K562 (cell line): Measurements from ENCODE around the gene C16orf74. TPM values are rescaled to one million over a fixed set of nuclear protein-coding genes. Genes with fewer than 3 reads are reported as not detected.

Experiments
- ATAC-seq: fragments of 200-7000 bp; cut with Tn5 transposase; 3 replicates; pipeline ENCODE4 v1.9.1; 2020; ENCODE audit warnings: moderate library complexity
- BruUV-seq: library from RNA; stranded (reverse); fragments of 400-500 nt; replicated peaks from 2 replicates; lab custom pipeline; 2021; lab: Mats Ljungman, UMichigan
- CTCF ChIA-PET: fragments of 300-600 bp; formaldehyde crosslinking; extraction: SDS; loops from one replicate; lab custom pipeline; 2021; ENCODE audit warnings: low intra/inter-chr PET ratio; lab: Yijun Ruan, JAX
- POLR2A ChIA-PET: fragments of 300-600, 350-650 bp; sonication (Branson Sonifier 250); formaldehyde crosslinking; extraction: SDS; loops from one replicate; lab custom pipeline; 2021; ENCODE audit warnings: antibody characterized with exemption, inconsistent platforms; lab: Yijun Ruan, JAX
- DNase-seq, 4 experiments: peaks; one replicate each; pipeline versions ENCODE4 v3.0.0 to v3.0.0-alpha.2; 2011 to 2018; ENCODE audit warnings: low spot score in 3 of 4, mixed read lengths in 3 of 4; ENCODE audit errors: extremely low read depth in 1 of 4
- FAIRE-seq: peaks from 2 replicates; lab custom pipeline; 2011; peaks lifted over from hg19 to GRCh38; lab: Jason Lieb, UNC
- H2AFZ ChIP-seq: 2 replicates; pipeline ENCODE4 v1.6.0; 2011; ENCODE audit warnings: low read depth, low read length, control low read depth, inconsistent platforms
- H3K27ac ChIP-seq: fragments of 200-600 bp; 3 replicates; pipeline ENCODE4 v1.8.0; 2011; ENCODE audit warnings: low read depth, mild to moderate bottlenecking, control low read depth, inconsistent platforms, low read length, moderate library complexity, mixed read lengths; ENCODE audit errors: extremely low read depth
- H3K27me3 ChIP-seq, 2 experiments: fragments of 300-600 bp in 1 of 2; 2 replicates in 1 of 2; 3 replicates in 1 of 2; pipeline versions ENCODE4 v1.6.0 to v1.8.0; 2011; ENCODE audit warnings: inconsistent platforms in 2 of 2, low read length in 2 of 2, mild to moderate bottlenecking in 1 of 2, mixed read lengths in 1 of 2, moderate library complexity in 1 of 2; ENCODE audit not compliant: control insufficient read depth in 2 of 2, insufficient read depth in 2 of 2
- H3K36me3 ChIP-seq: fragments of 300-600 bp; 3 replicates; pipeline ENCODE4 v1.8.0; 2011; ENCODE audit warnings: mild to moderate bottlenecking, low read length, inconsistent platforms; ENCODE audit not compliant: control insufficient read depth, insufficient read depth
- H3K4me1 ChIP-seq, 2 experiments: fragments of 200-600 bp in 1 of 2; replicated peaks in 1 of 2; 2 replicates in 1 of 2; 3 replicates in 1 of 2; pipeline versions ENCODE4 v1.5.1 to v1.8.0; 2011; ENCODE audit warnings: inconsistent platforms in 2 of 2, low read length in 2 of 2, mild to moderate bottlenecking in 1 of 2, mixed read lengths in 1 of 2, moderate library complexity in 1 of 2; ENCODE audit not compliant: control insufficient read depth in 2 of 2, insufficient read depth in 2 of 2
- H3K4me2 ChIP-seq: 2 replicates; pipeline ENCODE4 v1.6.1; 2011; ENCODE audit warnings: low read length, control low read depth, inconsistent platforms, mixed read lengths; ENCODE audit not compliant: insufficient read depth
- H3K4me3 ChIP-seq: fragments of 200-600 bp; sonication (generic), shearing (Covaris generic); 2 replicates; pipeline ENCODE4 v1.5.1; 2016; ENCODE audit warnings: control low read depth, inconsistent platforms
- H3K79me2 ChIP-seq: fragments of 200-600 bp; 3 replicates; pipeline ENCODE4 v1.8.0; 2011; ENCODE audit warnings: low read length, inconsistent platforms; ENCODE audit not compliant: control insufficient read depth, insufficient read depth
- H3K9ac ChIP-seq, 2 experiments: 2 replicates each; pipeline versions ENCODE4 v1.6.0 to v1.6.1; 2011; ENCODE audit warnings: low read depth in 2 of 2, low read length in 2 of 2, control low read depth in 1 of 2, inconsistent platforms in 1 of 2, mild to moderate bottlenecking in 1 of 2, mixed read lengths in 1 of 2; ENCODE audit not compliant: insufficient read depth in 1 of 2
- H3K9me1 ChIP-seq: one replicate; pipeline ENCODE4 v1.6.0; 2011; ENCODE audit warnings: inconsistent platforms, mild to moderate bottlenecking, low read length, moderate library complexity; ENCODE audit not compliant: control insufficient read depth, insufficient read depth
- H3K9me3 ChIP-seq: replicated peaks from 2 replicates; pipeline ENCODE4 v1.5.1; 2011; ENCODE audit warnings: low read depth, low read length, inconsistent platforms; ENCODE audit not compliant: control insufficient read depth, insufficient read depth
- H4K20me1 ChIP-seq: replicated peaks from 2 replicates; pipeline ENCODE4 v1.6.1; 2011; ENCODE audit warnings: low read length, inconsistent platforms, mixed read lengths; ENCODE audit not compliant: control insufficient read depth, insufficient read depth
- BMI1 ChIP-seq: fragments of 150-350 bp; IDR thresholded peaks from 2 replicates; pipeline ENCODE4 v1.6.1; 2014; ENCODE audit warnings: low read length
- DACH1 ChIP-seq: fragments of 450-650 bp; IDR thresholded peaks from 2 replicates; pipeline ENCODE4 v1.6.1; 2018; ENCODE audit not compliant: partially characterized antibody
- FOXA1 ChIP-seq: fragments of 450-650 bp; IDR thresholded peaks from 2 replicates; pipeline ENCODE4 v1.6.1; 2016; ENCODE audit warnings: mild to moderate bottlenecking, borderline replicate concordance
- GABPB2 ChIP-seq: fragments of 250-450 bp; sonication (Bioruptor Pico); conservative IDR thresholded peaks from 2 replicates; pipeline ENCODE4 v1.5.1; 2021; ENCODE audit warnings: mild to moderate bottlenecking
- MCM7 ChIP-seq, 2 experiments: fragments of 450-650 bp; IDR thresholded peaks; 2 replicates each; pipeline ENCODE4 v1.6.1; 2016 to 2018
- SPI1 ChIP-seq: IDR thresholded peaks from 2 replicates; pipeline ENCODE4 v1.6.1; 2011; ENCODE audit warnings: low read depth, low read length, control low read depth, borderline replicate concordance
- ZBTB49 ChIP-seq: sonication (generic); formaldehyde crosslinking; IDR thresholded peaks from 2 replicates; pipeline ENCODE4 v1.8.0; 2022; ENCODE audit warnings: missing genetic modification reagents, mild to moderate bottlenecking, borderline replicate concordance
- ZNF408 ChIP-seq: fragments of 250-450 bp; sonication (Bioruptor Pico); IDR thresholded peaks from 2 replicates; pipeline ENCODE4 v1.4.0; 2020; ENCODE audit warnings: low read depth, mild to moderate bottlenecking, moderate library complexity
- WGBS: fragments of 100-300 bp; shearing (Covaris generic); methylation state at CpG from one replicate; pipeline ENCODE4 v1.1.6; 2016; ENCODE audit warnings: low coverage, mixed read lengths; ENCODE audit not compliant: insufficient coverage; ENCODE audit errors: missing lambda C conversion rate; 5-methylcytosine and 5-hydroxymethylcytosine counted together
- in situ Hi-C: fragments of 300-500 bp; cut with MboI; formaldehyde crosslinking; loops from 4 replicates; pipeline ENCODE4 v1.15.0; 2018; ENCODE audit warnings: inconsistent platforms, mixed read lengths
- intact Hi-C: fragments of 100-400 bp; cut with micrococcal nuclease; formaldehyde crosslinking; loops from 2 replicates; pipeline ENCODE4 v1.14.2; 2022
- polyA plus RNA-seq, 8 experiments: library from polyadenylated mRNA; depleted of rRNA in 4 of 8; stranded (reverse) in 5 of 8; unstranded in 3 of 8; fragments of >200 nt; fragmentation: Nextera tagmentation in 2 of 8; fragmentation: Illumina TruSeq in 1 of 8; extraction: Ambion mirVana in 2 of 8; extraction: Trizol in 1 of 8; gene quantifications; 2 replicates each; pipeline versions ENCODE4 v1.2.1 to v1.2.3, GENCODE V29; 2011 to 2014; ENCODE audit warnings: inconsistent platforms in 1 of 8, missing spikeins in 1 of 8
- total RNA-seq, 7 experiments: library from RNA; depleted of rRNA in 6 of 7; stranded (reverse); fragments of >200 nt in 6 of 7; fragmentation: Illumina TruSeq in 2 of 7; extraction: Trizol in 2 of 7; gene quantifications; 2 replicates each; pipeline versions ENCODE4 v1.2.1 to v1.2.3, GENCODE V29; 2011 to 2021; ENCODE audit warnings: low replicate concordance in 1 of 7
- TF ChIP-seq, protein P1 (sequence below): sonication (generic); formaldehyde crosslinking; IDR thresholded peaks from 2 replicates; pipeline ENCODE4 v1.9.0; 2022; ENCODE audit warnings: mild to moderate bottlenecking, missing genetic modification reagents

The C16orf74 gene
- total and polyA plus RNA-seq, 9 of the 15 experiments (the other 6 are each of a cell fraction or from before 2014, with no cell fraction given), result not detected

DNA sequence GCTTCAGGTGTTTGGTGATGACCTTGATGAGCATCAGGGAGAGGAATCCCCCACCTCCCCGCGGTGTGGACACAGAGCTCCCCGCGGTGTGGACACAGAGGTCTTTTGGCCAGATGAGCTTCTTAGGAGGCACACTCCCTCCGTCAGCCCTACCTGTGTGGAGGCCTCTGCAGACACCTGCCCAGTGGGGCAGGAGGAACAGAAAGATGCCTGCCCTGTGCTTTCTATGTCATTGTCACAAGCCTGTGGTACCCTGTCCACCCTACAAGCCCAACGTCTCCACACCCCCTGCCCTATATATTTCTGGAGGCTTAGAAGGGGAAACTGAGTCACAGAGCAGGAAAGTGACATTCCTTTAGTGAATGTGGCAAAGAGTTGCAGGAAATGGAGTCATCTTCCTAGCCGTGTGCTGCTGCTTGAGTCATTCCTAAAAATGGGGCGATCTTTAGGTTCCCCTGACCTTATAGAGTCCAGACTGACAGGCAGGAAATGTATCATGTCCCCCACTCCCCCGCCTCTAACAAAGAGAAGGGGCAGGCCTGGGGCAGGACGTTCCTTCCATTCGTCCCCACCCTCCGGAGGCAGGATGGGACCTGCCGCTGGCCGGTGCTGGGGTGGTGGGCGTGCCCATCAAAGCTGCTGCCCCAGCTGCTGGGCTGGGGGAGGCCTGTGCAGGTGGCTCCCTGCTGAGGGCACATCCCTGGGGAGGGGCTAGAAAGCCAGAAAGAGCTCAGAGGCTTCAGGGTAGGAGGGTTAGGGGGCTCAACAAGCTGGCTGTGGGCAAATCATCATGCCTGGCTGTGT, 1.0 kb upstream of the C16orf74 start:
- ChIA-PET CTCF (no interaction called here), POLR2A (interaction anchor here (0.8 kb wide), 1 partner anchor 10 kb away, joined by 4 read pairs; no protein-coding TSS in a partner anchor)
- Histone ChIP-seq H3K4me1 (peaks cover 0 to 35% of the 10 kb centered on the region in 2 experiments; a peak in 2 of 5 replicates), H3K36me3 (no peaks in the 10 kb centered on the region), H3K4me3 (no peak overlapping the region), H3K9me1 (peaks cover 6% of the 10 kb centered on the region), H3K79me2 (no peaks in the 10 kb centered on the region), H3K27me3 (peaks cover 42 to 71% of the 10 kb centered on the region in 2 experiments; a peak in 4 of 5 replicates), H3K4me2 (no peak overlapping the region), H3K9ac (no peak overlapping the region), H3K9me3 (no peaks in the 10 kb centered on the region), H3K27ac (no peak overlapping the region), H4K20me1 (peaks cover 36% of the 10 kb centered on the region), H2AFZ (no peak overlapping the region)
- DNase-seq (no peak), ATAC-seq (no peak), FAIRE-seq (no peak)
- 4% methylated on average over 15 of the region's 15 CpGs for WGBS
- no TSS peak for BruUV-seq
- in situ Hi-C loops, result no loop called here
- intact Hi-C loops, result no loop called here
- TF ChIP-seq, protein P1, sequence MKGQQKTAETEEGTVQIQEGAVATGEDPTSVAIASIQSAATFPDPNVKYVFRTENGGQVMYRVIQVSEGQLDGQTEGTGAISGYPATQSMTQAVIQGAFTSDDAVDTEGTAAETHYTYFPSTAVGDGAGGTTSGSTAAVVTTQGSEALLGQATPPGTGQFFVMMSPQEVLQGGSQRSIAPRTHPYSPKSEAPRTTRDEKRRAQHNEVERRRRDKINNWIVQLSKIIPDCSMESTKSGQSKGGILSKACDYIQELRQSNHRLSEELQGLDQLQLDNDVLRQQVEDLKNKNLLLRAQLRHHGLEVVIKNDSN (CRISPR knock-in tag), result no peak
- TF ChIP-seq SPI1 (no peak), MCM7 (IDR thresholded peaks at IDR 0.05) (no peak), DACH1 (no peak), FOXA1 (no peak), ZBTB49 (CRISPR knock-in tag) (no peak), BMI1 (no peak), ZNF408 (CRISPR knock-in tag) (no peak), GABPB2 (no peak)
